Stimulated activated memory B cell treated with anti-CD40 and anti-IgM and Interleukin-4, amounts not matched to agents 10 μg/mL and 1 μg/mL and 100 μg/mL, for 72 hours (primary cell): ENCODE measurements around the gene CSAG3.
"Not testable (repeated sequence)": the region's sequence is repeated elsewhere in the genome, so short reads cannot be mapped to it uniquely, and the experiment has no call there.

ENCODE experiments used
- ATAC-seq: fragments of 150-1000 bp; cut with Tn5 transposase; 2 replicates; pipeline ENCODE4 v1.10.0; 2021
- H3K27ac Mint-ChIP-seq: one replicate; pipeline ENCODE4 v1.8.0; 2022; ENCODE audit warnings: mild to moderate bottlenecking, mixed read lengths
- H3K27me3 Mint-ChIP-seq: one replicate; pipeline ENCODE4 v1.8.0; 2022; ENCODE audit warnings: mixed read lengths
- H3K36me3 Mint-ChIP-seq: one replicate; pipeline ENCODE4 v1.8.0; 2022; ENCODE audit warnings: mixed read lengths
- H3K4me1 Mint-ChIP-seq: one replicate; pipeline ENCODE4 v1.8.0; 2022; ENCODE audit warnings: mixed read lengths
- H3K4me3 Mint-ChIP-seq: one replicate; pipeline ENCODE4 v1.8.0; 2022; ENCODE audit warnings: mild to moderate bottlenecking, moderate library complexity, mixed read lengths
- H3K9me3 Mint-ChIP-seq: one replicate; pipeline ENCODE4 v1.8.0; 2022; ENCODE audit warnings: mixed read lengths

CSAG3 gene

GRCh38 chrX:152766562-152766961 lies 7.5 kb downstream of the CSAG3 start:
- H3K4me3 Mint-ChIP-seq, ATAC-seq, H3K36me3 Mint-ChIP-seq, H3K4me1 Mint-ChIP-seq, H3K27ac Mint-ChIP-seq, H3K27me3 Mint-ChIP-seq, H3K9me3 Mint-ChIP-seq: not testable (repeated sequence)

GRCh38 chrX:152769549-152770289 lies 10.7 kb downstream of the CSAG3 start, which contains the start of gene MAGEA6:
MAGEA6 (minus strand) TSS chrX:152769689; CDS start chrX:152767650, 2,039 bp downstream.
- not testable (repeated sequence) for H3K36me3 Mint-ChIP-seq, H3K4me3 Mint-ChIP-seq, H3K27ac Mint-ChIP-seq, H3K27me3 Mint-ChIP-seq, H3K9me3 Mint-ChIP-seq, ATAC-seq, H3K4me1 Mint-ChIP-seq

DNA sequence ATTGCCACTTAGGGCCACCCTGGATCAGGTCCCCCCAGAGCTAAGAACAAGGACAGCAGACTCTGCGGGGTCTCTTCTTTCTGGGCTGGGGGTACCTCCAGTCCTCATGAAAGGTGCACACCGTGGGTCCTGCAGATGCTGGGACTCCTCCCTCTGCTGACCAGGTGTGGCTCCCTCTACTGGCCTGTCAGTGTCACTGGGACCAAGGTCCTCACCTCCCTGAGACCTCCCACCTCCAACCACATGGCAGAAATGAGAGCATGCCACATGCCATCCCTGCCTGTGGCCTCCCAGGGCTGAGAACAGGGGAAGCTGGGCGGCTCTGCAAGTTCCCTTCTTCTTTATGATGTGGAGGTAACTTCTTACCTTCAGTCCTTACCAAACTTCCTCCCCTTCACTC lies 28.0 kb downstream of the CSAG3 start:
- not testable (repeated sequence) for H3K4me3 Mint-ChIP-seq, H3K36me3 Mint-ChIP-seq, H3K9me3 Mint-ChIP-seq, H3K4me1 Mint-ChIP-seq, H3K27me3 Mint-ChIP-seq, H3K27ac Mint-ChIP-seq, ATAC-seq

DNA sequence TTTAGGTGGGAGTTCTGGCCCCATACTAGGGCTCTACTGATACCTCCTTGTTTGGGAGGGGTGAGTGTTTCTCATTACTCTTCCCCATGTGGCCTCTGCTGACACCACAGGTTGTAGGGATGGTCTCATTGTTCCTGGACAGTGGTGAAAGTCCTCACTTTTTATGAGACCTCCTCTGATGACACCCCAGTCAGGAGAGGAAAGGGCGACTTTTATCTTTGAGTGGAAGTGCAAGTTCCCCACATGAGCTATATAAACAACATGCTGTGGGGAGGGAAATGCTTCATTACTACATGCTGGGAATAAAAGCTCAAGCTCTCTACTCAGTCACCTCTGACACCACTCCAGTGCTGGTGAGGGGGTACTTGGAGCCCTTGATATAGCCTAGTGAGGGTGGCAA lies 39.9 kb downstream of the CSAG3 start:
- Mint-ChIP-seq H3K27me3 (peaks cover 8% of the 10 kb centered on the region), H3K4me3 (no peak overlapping the region), H3K27ac (no peak overlapping the region), H3K9me3 (no peaks in the 10 kb centered on the region), H3K4me1 (no peaks in the 10 kb centered on the region), H3K36me3 (no peaks in the 10 kb centered on the region)
- ATAC-seq = no peak

DNA sequence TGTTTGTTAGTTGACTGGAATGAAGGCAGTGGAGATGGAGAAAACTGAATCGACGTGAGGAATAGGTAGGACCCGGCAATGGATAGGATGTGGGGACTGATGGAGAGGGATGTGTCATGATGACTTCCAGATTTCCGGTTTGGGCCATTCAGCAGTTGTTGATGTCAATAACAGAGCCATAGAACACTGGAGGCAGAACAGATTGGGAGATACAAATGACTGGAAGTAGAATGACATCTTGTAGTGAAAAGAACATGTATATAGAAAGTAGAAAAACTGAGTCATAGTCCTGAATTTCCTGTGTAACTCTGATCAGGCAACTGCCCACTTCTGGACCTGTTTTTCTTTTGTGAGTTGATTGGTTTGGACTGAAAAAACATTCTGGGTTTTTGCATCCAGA lies 47.0 kb downstream of the CSAG3 start:
- Mint-ChIP-seq H3K27me3 (peaks cover 8% of the 10 kb centered on the region), H3K27ac (no peak overlapping the region), H3K9me3 (no peaks in the 10 kb centered on the region), H3K4me3 (no peak overlapping the region), H3K36me3 (no peaks in the 10 kb centered on the region), H3K4me1 (no peaks in the 10 kb centered on the region)
- no peak for ATAC-seq
